B cell (primary cell): ENCODE data around the gene ETS1. TPM values are rescaled to one million over a fixed set of nuclear protein-coding genes. Genes with fewer than 3 reads are reported as not detected.

Source experiments
- ATAC-seq: fragments of 200-7000 bp; cut with Tn5 transposase; one replicate; pipeline ENCODE4 v1.10.0; 2021; ENCODE audit warnings: low read depth, mild to moderate bottlenecking, moderate number of reproducible peaks, moderate library complexity
- CTCF ChIA-PET: fragments of 350-600 bp; sonication (Branson Sonifier 250); formaldehyde crosslinking; loops from one replicate; lab custom pipeline; 2021; ENCODE audit warnings: antibody characterized with exemption, inconsistent platforms; lab: Charles Lee
- POLR2A ChIA-PET: fragments of 350-600 bp; sonication (Branson Sonifier 250); formaldehyde crosslinking; loops from one replicate; lab custom pipeline; 2021; ENCODE audit warnings: antibody characterized with exemption; lab: Charles Lee
- DNase-seq: peaks from one replicate; pipeline ENCODE4 v3.0.0; 2013
- H2AFZ ChIP-seq: 2 replicates; pipeline ENCODE4 v1.6.1; 2012; ENCODE audit warnings: mild to moderate bottlenecking, low read depth, low read length; ENCODE audit not compliant: insufficient read depth, poor library complexity, severe bottlenecking
- H3K27ac ChIP-seq, 2 donors: 1 replicate in 1 of 2; 2 replicates in 1 of 2; pipeline ENCODE4 v1.5.1; 2012 to 2013; ENCODE audit warnings: low read length in 2 of 2, mild to moderate bottlenecking in 2 of 2, moderate library complexity in 1 of 2
- H3K27me3 ChIP-seq, 4 experiments: fragments of 200-600 bp in 1 of 4; sonication (generic) in 1 of 4; replicated peaks in 1 of 4; 1 replicate in 2 of 4; 2 replicates in 2 of 4; pipeline versions ENCODE4 v1.6.1 to v1.7.0; 2013 to 2016; ENCODE audit warnings: low read length in 3 of 4, mild to moderate bottlenecking in 2 of 4, mixed read lengths in 1 of 4, moderate library complexity in 1 of 4; ENCODE audit not compliant: insufficient read depth in 4 of 4, control insufficient read depth in 3 of 4; ENCODE audit errors: control extremely low read depth in 1 of 4
- H3K36me3 ChIP-seq, 2 experiments: replicated peaks in 1 of 2; 1 replicate in 1 of 2; 2 replicates in 1 of 2; pipeline versions ENCODE4 v1.6.1 to v1.7.1; 2013; ENCODE audit warnings: low read length in 1 of 2; ENCODE audit not compliant: insufficient read depth in 2 of 2, control insufficient read depth in 1 of 2; ENCODE audit errors: control extremely low read depth in 1 of 2, extremely low read depth in 1 of 2
- H3K4me1 ChIP-seq, 2 donors: fragments of 200-600 bp in 1 of 2; sonication (generic) in 1 of 2; 1 replicate in 1 of 2; 2 replicates in 1 of 2; pipeline versions ENCODE4 v1.5.1 to v1.6.1; 2013 to 2017; ENCODE audit warnings: low read length in 2 of 2; ENCODE audit not compliant: control insufficient read depth in 2 of 2, insufficient read depth in 2 of 2
- H3K4me2 ChIP-seq: replicated peaks from 2 replicates; pipeline ENCODE3; 2012; ENCODE audit warnings: mild to moderate bottlenecking, low read depth, low read length; ENCODE audit not compliant: poor library complexity, severe bottlenecking
- H3K4me3 ChIP-seq, 5 experiments: fragments of 200-600 bp in 1 of 5; sonication (generic) in 1 of 5; 1 replicate in 3 of 5; 2 replicates in 2 of 5; pipeline versions ENCODE4 v1.5.1 to v1.7.0; 2011 to 2016; ENCODE audit warnings: low read length in 4 of 5, mild to moderate bottlenecking in 4 of 5, low read depth in 2 of 5, control low read depth in 1 of 5, moderate library complexity in 1 of 5; ENCODE audit not compliant: insufficient read depth in 1 of 5; ENCODE audit errors: control extremely low read depth in 1 of 5, extremely low read depth in 1 of 5
- H3K79me2 ChIP-seq: fragments of 200-600 bp; sonication (generic); one replicate; pipeline ENCODE4 v1.6.0; 2016; ENCODE audit warnings: low read length; ENCODE audit not compliant: control insufficient read depth, insufficient read depth
- H3K9ac ChIP-seq: fragments of 200-600 bp; sonication (generic); 2 replicates; pipeline ENCODE4 v1.6.1; 2017; ENCODE audit warnings: mild to moderate bottlenecking, low read length, moderate library complexity
- H3K9me3 ChIP-seq, 3 donors: one replicate each; pipeline versions ENCODE4 v1.6.1 to v1.7.1; 2013; ENCODE audit warnings: low read length in 2 of 3; ENCODE audit not compliant: control insufficient read depth in 2 of 3, insufficient read depth in 1 of 3; ENCODE audit errors: control extremely low read depth in 1 of 3
- H4K20me1 ChIP-seq: 2 replicates; pipeline ENCODE4 v1.6.0; 2012; ENCODE audit warnings: mild to moderate bottlenecking, low read length; ENCODE audit not compliant: insufficient read depth, control insufficient read depth, poor library complexity, severe bottlenecking
- H3K27ac Mint-ChIP-seq: one replicate; pipeline ENCODE4 v1.8.0; 2021; ENCODE audit warnings: mixed read lengths
- H3K27me3 Mint-ChIP-seq: one replicate; pipeline ENCODE4 v1.8.0; 2021; ENCODE audit warnings: mixed read lengths
- H3K4me1 Mint-ChIP-seq: one replicate; pipeline ENCODE4 v1.8.0; 2021; ENCODE audit warnings: mixed read lengths
- H3K4me3 Mint-ChIP-seq: one replicate; pipeline ENCODE4 v1.8.0; 2021; ENCODE audit warnings: mixed read lengths
- H3K9me3 Mint-ChIP-seq: one replicate; pipeline ENCODE4 v1.8.0; 2022; ENCODE audit warnings: mixed read lengths; ENCODE audit not compliant: insufficient read depth
- EZH2 ChIP-seq: IDR thresholded peaks from 2 replicates; pipeline ENCODE4 v1.6.1; 2012; ENCODE audit warnings: borderline replicate concordance, low read depth, mild to moderate bottlenecking, moderate library complexity, low read length; ENCODE audit not compliant: insufficient read depth, poor library complexity, severe bottlenecking
- WGBS: methylation state at CpG from one replicate; pipeline ENCODE4 v1.1.5; 2013; ENCODE audit warnings: missing lambda C conversion rate; ENCODE audit not compliant: insufficient coverage; 5-methylcytosine and 5-hydroxymethylcytosine counted together
- intact Hi-C: fragments of 100-400 bp; cut with micrococcal nuclease; formaldehyde crosslinking; loops from one replicate; pipeline ENCODE4 v1.10.0; 2022
- polyA plus RNA-seq: library from polyadenylated mRNA; depleted of rRNA; stranded (reverse); fragments of >200 nt; gene quantifications from 2 replicates; pipeline ENCODE4 v1.2.3, GENCODE V29; 2012
- total RNA-seq, 2 donors: library from RNA; stranded (reverse); fragments of 120-200 nt in 1 of 2; gene quantifications; 1 replicate in 1 of 2; 2 replicates in 1 of 2; pipeline versions ENCODE4 v1.2.3 to v1.2.4, GENCODE V29; 2013 to 2022
- TF ChIP-seq, protein P1 (sequence below): fragments of 200-600 bp; IDR thresholded peaks from one replicate; pipeline ENCODE4 v1.8.0; 2022; ENCODE audit warnings: antibody characterized with exemption, mild to moderate bottlenecking

ETS1 gene
- total and polyA plus RNA-seq, 2 donors (not counting 1 experiment from before 2014, with no cell fraction given), result 115 to 271 TPM

- 100% methylated on average over 2 of the region's 5 CpGs for WGBS
- CTCF ChIA-PET, result interaction anchor here (0.6 to 17.0 kb wide), 44 partner anchors 10 to 446 kb away, joined by 3 to 625 read pairs (median 4); no protein-coding TSS in a partner anchor
These were observed 16.5 kb upstream of the ETS1 start for GRCh38 chr11:128603752-128604414.

More at GRCh38 chr11:128603752-128604414, 16.5 kb upstream of the ETS1 start:
- ATAC-seq, result peak; percentile 69
- no peak overlapping the region for H3K4me3 ChIP-seq
- peak; percentile 63 for DNase-seq
- H3K4me2 ChIP-seq, result peak overlapping the region; percentile 24
- no peak overlapping the region for H3K9ac ChIP-seq
- H3K36me3 ChIP-seq, result no peaks in the 10 kb centered on the region
- POLR2A ChIA-PET, result interaction anchor here (0.6 to 13.8 kb wide), 6 partner anchors 8 to 432 kb away, joined by 3 to 305 read pairs (median 4); no protein-coding TSS in a partner anchor
- no peaks in the 10 kb centered on the region for H3K9me3 ChIP-seq
- H3K79me2 ChIP-seq, result peaks cover 18% of the 10 kb centered on the region
- H2AFZ ChIP-seq, result peak overlapping the region; percentile 49
- H4K20me1 ChIP-seq, result no peaks in the 10 kb centered on the region
- no peak for TF ChIP-seq EZH2
- TF ChIP-seq, protein P1, sequence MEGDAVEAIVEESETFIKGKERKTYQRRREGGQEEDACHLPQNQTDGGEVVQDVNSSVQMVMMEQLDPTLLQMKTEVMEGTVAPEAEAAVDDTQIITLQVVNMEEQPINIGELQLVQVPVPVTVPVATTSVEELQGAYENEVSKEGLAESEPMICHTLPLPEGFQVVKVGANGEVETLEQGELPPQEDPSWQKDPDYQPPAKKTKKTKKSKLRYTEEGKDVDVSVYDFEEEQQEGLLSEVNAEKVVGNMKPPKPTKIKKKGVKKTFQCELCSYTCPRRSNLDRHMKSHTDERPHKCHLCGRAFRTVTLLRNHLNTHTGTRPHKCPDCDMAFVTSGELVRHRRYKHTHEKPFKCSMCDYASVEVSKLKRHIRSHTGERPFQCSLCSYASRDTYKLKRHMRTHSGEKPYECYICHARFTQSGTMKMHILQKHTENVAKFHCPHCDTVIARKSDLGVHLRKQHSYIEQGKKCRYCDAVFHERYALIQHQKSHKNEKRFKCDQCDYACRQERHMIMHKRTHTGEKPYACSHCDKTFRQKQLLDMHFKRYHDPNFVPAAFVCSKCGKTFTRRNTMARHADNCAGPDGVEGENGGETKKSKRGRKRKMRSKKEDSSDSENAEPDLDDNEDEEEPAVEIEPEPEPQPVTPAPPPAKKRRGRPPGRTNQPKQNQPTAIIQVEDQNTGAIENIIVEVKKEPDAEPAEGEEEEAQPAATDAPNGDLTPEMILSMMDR, result no peak
- intact Hi-C loops, result loop anchor here (1.0 kb wide), 2 partner anchors 26 to 153 kb away; no protein-coding TSS in a partner anchor
- peaks cover 55 to 59% of the 10 kb centered on the region in 2 donors for H3K4me1 ChIP-seq
- no peaks in the 10 kb centered on the region for H3K27me3 Mint-ChIP-seq
- no peaks in the 10 kb centered on the region for H3K27me3 ChIP-seq
- peaks cover 72% of the 10 kb centered on the region for H3K4me1 Mint-ChIP-seq
- peak overlapping the region; percentile 72 for H3K27ac Mint-ChIP-seq
- H3K4me3 Mint-ChIP-seq, result peak overlapping the region; percentile 35
- H3K9me3 Mint-ChIP-seq, result no peaks in the 10 kb centered on the region
- peak overlapping the region in 1 of 2 donors; percentile 10 for H3K27ac ChIP-seq
